GM12873 (cell line): ENCODE results near the gene MFSD2B.

ENCODE experiments used
- TF ChIP-seq, protein P1 (sequence below): IDR thresholded peaks from 2 replicates; pipeline ENCODE4 v1.5.1; 2012; ENCODE audit warnings: low read depth, mild to moderate bottlenecking, moderate library complexity, low read length, control low read depth; ENCODE audit not compliant: insufficient read depth; ENCODE audit errors: missing control alignments

The MFSD2B gene

DNA sequence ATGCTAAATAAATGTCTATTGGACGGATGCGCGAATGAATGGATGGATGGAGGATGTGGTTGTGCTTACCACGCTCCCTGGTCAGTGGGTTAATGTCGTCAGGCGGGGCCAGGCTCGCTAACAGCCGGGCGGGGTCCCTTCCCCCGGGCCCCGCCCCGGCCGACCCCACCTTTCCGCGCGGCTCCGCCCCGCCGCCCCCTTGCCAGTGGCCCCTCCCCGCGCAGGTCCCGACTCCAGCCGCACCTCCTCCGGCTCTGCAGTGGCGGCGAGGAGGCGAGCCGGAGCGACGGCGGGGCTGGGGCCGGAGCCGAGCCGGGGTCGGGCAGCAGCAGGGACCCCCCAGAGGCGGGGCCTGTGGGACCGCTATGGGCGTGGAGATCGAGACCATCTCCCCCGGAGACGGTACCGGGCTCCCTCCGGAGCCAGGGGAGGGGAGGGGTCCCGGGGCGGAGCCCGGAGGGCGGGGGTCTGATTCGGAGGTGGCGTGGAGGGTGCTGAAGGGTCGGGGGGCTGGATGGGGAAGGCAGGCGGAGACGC lies 39.7 kb downstream of the MFSD2B start, which contains the start of gene FKBP1B:
Gene FKBP1B (plus strand): TSS at position 257 of the 537 bp plus-strand sequence. CDS start 109 bp downstream, at position 366.
- TF ChIP-seq, protein P1, sequence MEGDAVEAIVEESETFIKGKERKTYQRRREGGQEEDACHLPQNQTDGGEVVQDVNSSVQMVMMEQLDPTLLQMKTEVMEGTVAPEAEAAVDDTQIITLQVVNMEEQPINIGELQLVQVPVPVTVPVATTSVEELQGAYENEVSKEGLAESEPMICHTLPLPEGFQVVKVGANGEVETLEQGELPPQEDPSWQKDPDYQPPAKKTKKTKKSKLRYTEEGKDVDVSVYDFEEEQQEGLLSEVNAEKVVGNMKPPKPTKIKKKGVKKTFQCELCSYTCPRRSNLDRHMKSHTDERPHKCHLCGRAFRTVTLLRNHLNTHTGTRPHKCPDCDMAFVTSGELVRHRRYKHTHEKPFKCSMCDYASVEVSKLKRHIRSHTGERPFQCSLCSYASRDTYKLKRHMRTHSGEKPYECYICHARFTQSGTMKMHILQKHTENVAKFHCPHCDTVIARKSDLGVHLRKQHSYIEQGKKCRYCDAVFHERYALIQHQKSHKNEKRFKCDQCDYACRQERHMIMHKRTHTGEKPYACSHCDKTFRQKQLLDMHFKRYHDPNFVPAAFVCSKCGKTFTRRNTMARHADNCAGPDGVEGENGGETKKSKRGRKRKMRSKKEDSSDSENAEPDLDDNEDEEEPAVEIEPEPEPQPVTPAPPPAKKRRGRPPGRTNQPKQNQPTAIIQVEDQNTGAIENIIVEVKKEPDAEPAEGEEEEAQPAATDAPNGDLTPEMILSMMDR = no peak

DNA sequence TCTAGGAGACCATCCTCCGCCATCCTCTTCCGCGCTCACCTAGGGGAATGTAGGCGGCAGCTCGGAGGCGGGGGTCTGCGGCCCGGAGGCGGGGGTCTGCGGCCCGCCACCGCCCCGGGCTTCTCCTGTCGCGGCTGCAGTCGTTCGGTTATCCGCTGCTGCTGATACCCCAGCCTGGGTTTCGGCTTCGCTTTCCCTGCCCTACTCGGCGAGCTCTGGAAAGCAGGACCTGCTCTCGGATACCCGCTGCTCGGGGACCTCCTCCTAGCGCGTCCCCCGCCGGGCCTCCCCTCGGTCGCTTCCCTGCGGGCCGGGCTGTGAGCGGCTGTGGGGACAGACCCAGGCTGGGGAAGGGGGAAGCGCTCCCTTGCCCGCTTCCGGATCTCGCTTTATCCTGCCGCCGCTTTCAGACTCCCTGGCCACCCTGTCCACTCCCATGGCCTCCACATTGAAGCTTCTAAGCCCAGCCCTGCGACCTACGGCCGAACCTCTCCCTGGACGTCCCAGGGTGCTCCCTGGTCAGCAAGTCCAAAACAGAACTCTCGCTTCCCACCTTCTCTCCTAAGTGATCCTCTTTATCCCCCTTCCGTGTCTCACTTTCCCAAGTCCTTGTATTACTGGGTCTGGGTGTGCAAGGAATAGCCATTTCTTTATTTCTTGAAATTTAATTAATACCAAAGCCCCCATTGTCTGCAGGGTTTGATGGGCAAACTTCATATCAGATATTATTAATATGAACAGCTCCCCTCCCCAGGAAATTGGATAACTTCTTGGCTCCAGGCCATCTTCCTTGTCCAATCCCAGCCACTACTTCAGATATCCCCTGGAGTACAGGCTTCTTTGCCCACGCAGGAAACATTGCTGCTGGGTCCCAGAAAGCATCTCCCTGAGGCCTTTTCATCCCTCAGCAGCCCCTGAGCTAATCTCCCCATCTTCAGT lies 40.4 kb downstream of the MFSD2B start:
- TF ChIP-seq, protein P1 = no peak

DNA sequence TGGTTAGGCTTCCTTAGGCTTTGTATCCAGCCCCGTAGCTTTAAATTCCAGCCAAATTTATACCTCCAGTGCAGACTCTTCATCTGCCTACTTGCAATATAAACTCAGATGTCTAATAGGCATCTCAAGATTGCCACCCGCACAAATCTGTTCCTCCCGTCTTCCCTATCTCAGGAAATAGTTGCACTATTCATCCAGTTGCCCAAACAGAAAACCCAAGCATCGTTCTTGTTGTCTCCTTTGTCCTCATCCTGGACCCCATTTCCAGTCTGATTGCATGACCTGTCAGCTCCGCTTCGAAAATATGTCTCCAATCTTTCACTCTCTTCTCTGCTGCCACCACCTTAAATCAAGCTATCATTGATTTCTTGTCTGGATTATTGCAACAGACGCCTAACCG lies 41.9 kb downstream of the MFSD2B start:
- TF ChIP-seq, protein P1 = no peak

DNA sequence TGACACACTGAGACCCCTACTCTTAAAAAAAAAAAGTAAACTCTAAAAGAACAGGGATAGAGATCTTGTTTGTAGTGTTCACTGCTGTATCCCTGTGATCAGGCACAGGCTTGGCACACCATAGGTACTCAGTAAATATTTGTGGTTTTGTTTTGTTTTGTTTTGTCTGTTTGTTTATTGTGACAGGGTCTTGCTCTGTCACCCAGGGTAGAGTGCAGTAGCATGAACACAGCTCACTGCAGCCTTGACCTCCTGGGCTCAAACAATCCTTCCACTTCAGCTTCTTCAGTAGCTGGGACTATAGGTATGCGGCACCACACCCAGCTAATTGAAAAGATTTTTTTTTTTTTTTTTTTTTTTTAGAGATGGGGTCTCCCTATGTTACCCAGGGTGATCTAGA lies 43.1 kb downstream of the MFSD2B start:
- TF ChIP-seq, protein P1 = no peak

DNA sequence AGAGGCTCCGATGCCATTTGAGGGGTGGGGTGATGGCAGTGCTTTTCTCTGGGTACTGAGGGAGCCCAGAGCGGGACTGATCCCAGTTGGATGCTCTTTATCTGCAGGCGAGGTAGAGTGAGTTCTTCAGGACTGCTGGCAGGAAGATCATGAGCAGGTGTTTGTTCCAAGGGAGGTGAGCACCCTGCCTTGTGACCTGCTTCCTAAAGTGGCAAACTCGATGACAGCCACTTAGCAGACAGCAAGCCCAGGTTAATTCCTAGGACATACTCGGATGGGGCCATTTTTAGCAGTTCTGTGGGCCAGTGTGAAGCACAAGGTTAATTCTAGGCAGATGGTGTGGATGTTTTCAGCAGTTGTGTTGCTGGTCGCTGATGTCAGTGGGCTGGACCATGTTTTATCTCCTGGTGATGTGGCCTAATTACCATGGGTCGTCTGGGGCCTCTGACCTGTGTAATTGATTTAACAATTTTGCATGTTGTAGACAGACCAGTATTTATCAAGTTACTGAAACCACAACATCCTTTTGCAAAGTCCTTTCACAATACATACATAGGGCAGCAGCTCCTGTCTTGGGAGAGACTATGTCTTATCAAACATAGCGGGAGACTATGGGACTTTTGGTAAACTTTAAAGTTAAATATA lies 44.6 kb downstream of the MFSD2B start:
- TF ChIP-seq, protein P1 = no peak

DNA sequence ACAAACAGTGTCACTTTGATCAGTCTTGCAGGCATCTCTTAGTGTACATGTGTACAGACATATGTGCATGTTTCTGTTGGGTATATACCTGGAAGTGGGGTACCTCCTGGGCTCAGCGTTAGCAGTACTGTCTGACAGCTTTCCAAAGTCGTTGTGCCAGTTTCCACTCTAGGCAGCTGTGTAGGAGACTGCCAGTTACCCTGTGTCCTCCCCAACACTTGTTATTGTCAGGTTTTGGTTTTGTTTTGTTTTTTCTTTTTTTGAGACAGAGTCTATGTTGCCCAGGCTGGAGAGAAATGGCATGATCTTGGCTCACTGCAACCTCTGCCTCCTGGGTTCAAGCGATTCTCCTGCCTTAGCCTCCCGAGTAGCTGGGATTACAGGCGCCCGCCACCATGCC lies 45.9 kb downstream of the MFSD2B start:
- TF ChIP-seq, protein P1 = no peak
